NCI-H2196 (cell line): ENCODE data around the gene TSPAN4.

Experiments used
- DNase-seq: peaks from one replicate; lab custom pipeline; 2025; ENCODE audit not compliant: unreplicated experiment; lab: John Stamatoyannopoulos, UW

The TSPAN4 gene, protein sequence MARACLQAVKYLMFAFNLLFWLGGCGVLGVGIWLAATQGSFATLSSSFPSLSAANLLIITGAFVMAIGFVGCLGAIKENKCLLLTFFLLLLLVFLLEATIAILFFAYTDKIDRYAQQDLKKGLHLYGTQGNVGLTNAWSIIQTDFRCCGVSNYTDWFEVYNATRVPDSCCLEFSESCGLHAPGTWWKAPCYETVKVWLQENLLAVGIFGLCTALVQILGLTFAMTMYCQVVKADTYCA

DNA sequence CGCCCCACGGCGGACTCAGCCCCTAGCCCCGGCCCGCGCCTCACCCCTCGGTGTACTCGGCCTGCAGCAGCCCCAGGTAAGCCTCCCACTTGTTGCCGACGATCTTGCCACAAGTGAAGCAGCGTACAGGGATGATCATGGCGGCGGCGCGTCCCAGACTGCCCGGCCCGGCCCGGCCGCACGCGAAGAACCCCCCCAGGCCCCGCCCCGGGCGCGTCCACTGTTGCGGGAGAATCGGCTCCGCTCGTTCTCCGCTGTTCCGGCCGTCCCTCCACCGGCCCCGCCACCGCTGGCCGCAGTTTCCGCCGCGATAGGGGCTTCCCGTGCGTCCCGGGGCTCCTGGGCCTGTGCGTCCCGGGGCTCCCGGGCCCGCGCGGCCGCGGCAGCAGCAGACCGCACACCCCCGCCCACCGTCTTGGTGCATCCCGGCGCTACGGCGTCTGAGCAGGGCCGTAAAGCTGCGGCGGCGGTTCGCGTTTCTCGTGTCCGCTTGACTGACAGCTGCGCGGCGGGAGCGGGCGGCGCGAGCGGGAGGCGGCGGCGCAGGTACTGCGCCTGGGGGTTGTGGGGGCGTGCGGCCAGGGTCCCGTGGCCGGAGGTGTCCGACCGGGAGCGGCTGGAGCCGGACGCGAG lies at the start of gene TSPAN4, which contains the start of gene POLR2L:
TSS of gene TSPAN4 (plus strand) at position 483 of the 633 bp plus-strand sequence. CDS start 7,453 bp downstream, outside the sequence.
TSS of gene POLR2L (minus strand) at position 160 of the 633 bp plus-strand sequence. CDS start at position 139, 21 bp downstream.
- peak; percentile 87 for DNase-seq

DNA sequence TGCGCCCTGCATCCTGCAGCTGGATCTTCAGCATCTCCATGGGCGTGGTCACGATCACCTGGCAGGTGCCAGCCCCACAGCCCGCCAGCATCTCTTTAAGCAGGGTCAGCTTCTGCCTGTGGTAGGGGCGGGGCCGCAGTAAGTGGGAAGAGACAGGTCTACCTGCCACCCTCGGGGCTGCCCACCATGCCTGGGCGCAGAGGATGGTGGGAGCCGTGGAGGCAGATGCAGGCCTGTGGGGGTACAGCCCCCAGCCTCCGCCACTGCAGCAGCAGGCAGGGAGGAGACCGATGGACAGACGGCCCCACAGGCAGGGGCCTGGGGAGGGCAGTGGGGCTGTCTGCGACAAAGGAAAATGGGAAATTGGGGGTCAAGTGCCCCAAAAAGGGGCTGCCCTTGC lies 49.8 kb upstream of the TSPAN4 start:
- DNase-seq, result no peak

DNA sequence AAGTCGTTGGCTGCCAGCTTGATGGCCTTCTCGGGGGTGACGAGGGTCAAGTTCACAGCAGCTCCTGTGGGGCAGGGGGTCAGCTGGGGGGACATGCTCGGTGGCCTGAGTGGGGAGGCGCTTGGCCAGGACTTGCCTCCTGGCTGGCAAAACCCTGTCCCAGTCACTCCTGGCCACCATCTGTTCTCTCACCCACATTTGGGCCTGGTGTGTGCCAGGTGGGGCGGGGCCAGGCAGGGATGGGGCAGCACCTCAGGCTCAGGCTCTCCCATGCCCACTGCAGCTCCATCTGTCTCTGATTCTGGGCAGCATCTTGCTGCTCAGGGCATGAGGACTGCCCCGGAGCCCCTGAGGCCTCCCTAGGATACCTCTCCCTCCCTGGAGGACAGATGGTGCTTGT lies 49.1 kb upstream of the TSPAN4 start:
- no peak for DNase-seq

DNA sequence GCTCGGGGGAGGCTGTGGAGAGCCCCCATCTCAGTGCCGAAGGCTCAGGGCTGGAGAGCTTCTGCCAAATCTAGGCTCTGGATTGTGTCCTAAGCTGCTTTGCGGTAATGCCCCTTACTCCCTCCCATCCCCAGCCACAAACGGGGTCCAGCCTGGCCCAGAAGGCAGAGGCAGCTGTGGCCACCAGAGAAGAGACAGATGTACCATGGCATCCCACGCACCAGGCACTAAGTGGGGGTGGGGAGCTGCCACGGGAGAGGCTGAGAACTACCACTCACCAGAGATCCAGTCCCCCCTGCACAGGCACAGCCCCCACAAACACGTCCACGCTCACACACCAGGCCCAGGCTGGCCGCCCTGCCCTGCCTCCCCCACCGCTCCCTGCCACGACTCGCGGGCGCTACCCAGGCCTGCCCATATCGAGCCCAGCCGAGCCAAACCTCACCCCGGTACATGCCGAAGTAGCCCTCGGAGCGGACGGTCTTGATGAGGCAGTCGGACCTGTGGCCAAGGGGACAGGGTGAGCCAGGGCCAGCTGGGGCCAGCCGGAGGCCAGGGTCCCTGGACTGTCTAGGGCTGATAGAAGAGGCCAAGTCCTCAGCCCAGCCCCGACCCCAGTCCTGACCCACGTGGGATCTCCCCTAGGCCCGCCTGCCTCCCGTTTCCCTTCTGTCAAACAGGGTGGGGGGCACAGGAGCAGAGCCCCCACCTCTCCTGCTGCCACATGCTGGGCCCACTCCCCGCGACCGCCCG lies 48.5 kb upstream of the TSPAN4 start:
- no peak for DNase-seq

DNA sequence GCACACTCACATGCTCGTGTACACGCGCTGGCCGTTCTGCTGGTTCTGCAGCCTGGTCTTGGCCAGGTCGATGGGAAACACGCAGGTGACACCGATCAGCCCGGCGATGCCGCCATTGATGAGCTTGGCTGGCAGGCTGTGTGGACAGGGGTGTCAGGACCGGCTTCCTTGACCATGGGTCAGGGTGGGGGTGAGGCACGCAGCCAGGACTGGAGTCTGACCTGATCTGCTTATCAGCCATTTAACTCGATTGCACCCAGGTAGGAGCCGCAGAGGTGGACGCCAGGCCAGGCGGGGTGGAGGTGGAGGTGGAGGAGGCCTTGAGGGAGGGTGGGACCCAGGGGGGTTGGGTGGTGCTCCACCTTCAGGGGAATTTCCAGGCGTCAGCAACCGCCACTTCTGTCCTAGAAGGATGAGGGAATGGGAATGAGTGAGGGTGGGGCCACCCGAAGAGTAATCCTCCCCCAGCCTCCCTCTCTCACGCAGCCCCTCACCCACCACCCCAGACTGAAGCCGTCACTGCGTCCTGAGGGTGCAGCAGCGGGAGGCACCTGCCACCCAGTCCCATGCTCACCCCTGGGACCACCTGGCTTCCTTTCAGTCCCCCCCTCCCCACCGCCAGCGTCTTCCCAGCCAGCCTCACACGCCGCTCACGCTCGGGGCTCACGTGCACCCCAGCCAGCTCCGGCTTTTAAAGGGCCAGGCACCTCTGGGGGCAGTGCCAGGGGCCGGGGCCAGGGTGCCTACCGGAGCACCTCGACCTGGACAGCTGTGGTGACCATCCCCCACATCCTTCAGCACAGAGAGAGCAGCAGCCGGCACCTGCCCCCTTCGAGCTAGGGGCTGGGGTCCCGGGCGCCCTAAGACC lies 47.7 kb upstream of the TSPAN4 start:
- DNase-seq, result peak; percentile 47

DNA sequence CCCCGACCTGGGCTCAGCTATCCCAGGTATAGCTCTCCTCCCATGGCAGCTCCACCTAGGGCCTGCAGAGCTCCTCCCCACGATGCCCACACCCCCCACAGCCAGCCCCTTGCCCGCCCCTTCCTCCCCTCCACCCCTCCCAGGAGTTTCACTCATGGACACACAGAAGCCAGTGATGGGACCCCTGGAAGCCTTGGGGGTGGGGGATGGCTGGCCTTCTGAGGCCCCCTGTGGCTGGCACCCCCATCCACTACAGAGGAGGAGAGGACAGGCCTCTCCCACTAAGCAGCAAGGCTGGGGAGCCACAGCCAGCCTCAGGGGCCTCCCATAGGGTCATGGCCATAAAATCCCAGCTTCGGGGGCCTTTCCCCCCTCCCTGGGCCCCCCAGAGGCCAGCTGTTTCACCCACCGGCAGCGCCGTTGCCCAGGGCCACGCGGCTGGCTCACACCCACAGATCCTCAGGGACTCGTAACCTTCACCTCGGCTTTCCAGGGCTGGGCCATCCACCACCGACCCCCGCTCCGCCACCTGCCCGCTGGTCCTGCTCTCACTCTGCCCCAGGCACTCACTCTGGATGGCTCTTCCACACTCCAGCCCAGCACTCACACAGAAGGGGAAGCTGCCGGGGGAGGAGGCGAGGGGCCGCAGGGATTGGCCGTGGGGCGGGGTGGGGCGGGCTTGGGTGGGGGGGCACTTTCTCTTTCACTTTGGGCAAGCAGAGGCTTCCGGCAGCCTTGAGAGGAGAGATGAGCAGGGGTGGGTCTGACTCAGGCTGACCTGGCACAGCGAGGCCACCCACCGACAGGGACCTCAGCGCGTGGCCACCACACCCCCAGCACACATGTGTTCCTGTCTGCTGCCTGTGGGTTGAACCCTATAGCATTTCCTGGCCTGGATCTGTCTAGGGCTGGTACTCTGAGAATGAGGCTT lies 46.8 kb upstream of the TSPAN4 start:
- DNase-seq, result peak; percentile 75

DNA sequence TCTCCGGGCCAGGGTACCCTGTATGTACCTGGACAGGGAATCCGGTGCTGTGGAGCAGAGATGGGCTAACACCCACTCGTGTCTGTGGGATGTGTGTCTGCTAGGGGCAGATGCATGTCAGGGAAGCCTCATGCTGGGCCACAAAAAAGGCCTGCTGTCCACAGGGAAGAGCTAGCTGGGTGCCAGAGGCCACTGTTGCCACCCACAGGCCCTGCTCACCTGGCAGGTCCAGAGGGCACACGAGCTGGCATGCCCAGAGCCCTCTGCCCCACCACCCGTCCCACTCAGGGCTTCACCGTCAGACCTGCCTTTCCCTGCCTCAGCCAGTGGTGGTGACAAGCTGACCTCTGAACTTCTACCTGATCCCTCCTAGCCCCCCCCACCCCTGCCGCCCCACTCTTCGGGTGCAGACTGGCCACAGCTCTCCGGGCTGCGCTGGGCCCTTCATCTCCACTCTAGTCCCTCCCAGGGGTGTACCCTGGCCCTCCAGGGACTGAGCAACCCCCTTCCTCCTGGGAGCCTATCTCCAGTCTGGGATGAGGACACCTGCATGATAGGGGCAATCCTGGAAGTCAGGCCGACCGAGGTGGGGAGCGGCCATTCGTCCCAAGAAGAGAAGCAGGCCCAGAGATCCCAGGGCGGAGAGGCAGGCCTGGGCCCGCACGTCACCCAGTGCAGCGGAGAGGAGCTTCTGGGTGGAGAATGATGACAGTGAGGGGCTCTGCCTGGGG lies 45.9 kb upstream of the TSPAN4 start:
- DNase-seq, result no peak

DNA sequence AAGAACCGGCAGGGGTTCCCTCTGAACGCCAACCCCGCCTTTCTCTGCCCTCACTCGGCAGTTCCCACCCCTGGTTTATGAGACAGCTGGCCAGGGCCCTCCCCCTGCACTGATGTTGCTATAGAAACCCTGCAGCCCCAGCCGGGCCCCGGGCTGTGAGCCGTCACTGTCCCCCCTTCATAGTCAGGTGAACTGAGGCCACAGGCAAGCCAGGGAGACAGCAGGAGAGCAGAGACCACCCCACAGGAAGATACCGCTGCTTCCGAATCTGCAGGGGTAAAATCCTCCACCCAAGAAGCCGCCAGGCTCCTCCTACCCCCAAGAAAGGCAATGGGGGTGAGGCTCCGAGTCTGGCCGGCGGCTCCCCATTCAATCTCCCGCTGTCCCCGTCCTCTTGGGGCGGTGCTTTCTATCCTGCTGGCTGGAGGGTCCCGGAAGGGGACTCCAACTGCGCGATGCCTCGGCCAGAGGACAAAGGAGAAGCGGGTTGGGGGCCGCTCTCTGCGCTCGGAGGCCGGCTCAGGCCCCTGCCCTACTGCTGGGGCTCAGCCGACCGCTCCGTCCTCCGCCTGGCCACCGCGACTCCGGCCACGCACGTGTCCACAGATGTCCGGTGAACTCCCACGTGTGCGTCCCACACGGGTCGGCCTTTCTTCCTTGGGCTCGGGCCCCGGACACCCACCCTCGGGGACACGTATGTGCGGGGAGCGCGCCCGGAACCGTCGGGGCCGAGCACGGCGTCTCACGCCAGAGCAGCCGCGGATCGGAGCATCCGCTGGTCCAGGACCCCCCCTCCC lies 45.2 kb upstream of the TSPAN4 start:
- peak; percentile 81 for DNase-seq

DNA sequence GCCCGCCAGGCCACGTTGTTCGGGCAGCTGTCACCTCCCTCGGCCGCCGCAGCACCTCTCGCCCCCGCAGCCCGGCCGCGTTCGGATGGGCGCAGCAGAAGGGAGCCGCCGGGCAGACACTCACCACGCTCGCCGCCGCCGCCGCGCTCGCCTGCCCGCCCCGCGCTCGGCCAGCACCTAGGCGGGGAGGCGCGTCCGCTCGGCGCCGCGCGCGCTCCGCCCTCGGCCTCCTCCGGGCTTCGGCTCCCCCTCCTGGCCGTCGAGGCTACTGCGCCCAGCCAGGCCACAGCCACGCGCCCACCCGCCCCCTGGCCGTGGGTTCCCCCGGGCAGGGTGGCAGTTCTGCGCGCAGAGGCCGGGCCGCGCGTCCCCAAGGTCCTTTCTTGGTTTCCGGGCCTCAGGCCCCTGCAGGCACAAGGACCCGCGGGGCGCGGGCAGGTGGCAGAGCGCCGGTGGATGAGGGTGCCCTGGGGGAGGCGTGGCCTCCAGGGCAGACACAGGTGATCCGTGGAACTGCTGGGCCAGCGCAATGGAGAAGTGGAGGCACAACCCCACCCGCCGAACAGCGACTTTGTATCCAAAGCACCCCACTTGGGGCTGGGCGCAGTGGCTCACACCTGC lies 44.4 kb upstream of the TSPAN4 start, which contains the start of gene SLC25A22:
TSS of gene SLC25A22 (minus strand) at position 189 of the 621 bp plus-strand sequence. CDS start 3,275 bp downstream, outside the sequence.
- peak; percentile 90 for DNase-seq

DNA sequence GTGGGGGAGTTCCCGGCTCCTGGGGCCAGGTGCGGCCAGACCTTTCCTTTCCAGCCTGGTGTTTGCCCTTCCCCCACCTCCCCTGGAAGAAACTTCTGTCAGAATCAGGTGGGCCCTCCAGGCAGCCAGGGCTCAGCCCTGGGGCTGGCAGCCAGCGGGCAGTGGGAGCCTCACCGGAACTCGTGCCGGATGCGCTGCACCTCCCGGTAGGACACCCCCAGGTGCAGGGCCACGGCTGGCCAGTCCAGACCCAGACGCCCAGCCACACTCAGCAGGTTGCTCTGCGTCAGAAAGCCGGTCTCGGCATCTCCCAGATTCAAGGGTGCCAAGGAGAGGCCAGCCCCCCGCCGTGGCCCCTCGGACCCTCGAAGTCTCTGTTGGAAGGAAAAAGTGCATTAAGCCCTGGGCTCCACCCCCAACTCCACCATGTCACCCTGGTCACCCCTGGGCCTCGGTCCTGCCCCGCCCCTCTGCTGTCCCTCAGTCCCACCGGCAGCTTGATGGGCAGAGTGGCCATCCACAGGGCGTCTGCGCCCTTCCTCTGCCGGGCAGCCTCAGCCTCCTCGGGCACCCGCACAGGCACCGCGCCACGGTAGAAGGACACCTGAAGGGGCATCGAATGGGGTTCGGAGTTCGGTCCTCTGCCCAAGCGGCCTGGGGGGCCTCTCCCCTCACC lies 42.9 kb upstream of the TSPAN4 start:
- no peak for DNase-seq

DNA sequence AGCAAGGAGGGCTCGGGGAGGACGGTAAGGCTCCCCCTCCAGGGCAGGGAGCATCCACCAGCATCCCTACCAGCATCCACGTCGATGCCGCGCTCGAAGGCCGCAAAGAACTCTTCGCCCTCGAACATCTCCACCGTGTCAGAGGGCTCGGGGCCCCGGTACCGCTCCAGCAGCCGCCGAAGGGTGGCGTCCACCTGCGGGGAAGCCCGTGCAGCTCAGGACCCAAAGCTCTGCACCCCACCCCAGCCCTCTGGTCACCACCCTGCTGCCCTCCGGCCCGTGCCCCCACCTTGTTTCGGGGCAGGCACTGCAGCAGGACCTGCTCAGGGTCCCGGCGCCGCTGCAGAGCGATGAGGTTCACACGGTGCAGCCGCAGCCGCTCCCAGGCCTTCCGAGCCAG lies 42.2 kb upstream of the TSPAN4 start:
- DNase-seq, result no peak

DNA sequence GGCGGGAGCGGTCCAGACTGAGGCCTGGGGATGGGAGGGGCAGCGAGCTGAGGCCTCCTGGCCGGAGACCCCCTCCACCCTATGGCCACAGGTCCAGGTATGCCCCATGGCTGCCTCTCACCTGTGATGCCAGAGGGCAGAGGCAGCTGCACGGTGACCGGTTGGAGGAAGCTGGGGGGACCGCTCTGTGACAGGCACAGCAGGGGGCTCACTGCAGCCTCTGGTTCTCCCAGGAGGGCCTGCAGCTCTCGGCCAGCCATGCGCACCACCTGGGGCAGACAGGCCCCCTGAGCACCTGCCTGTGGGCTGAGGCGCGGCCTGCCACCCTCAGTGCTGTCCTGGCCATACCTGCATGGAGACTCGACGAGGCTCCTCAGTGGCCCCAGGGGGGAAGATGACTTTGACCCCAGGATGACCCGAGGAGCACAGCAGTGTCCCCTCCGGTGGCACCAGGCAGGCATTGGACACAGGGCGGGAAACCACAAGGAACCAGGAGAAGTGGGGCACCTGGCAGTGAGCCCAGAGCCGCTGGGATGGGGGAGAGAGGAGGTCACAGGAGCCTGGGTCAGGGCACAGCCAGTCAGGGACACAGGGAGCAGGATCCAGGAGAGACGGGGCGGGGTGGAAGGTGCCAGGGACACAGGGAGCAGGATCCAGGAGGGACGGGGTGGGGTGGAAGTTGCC lies 41.4 kb upstream of the TSPAN4 start:
- no peak for DNase-seq

DNA sequence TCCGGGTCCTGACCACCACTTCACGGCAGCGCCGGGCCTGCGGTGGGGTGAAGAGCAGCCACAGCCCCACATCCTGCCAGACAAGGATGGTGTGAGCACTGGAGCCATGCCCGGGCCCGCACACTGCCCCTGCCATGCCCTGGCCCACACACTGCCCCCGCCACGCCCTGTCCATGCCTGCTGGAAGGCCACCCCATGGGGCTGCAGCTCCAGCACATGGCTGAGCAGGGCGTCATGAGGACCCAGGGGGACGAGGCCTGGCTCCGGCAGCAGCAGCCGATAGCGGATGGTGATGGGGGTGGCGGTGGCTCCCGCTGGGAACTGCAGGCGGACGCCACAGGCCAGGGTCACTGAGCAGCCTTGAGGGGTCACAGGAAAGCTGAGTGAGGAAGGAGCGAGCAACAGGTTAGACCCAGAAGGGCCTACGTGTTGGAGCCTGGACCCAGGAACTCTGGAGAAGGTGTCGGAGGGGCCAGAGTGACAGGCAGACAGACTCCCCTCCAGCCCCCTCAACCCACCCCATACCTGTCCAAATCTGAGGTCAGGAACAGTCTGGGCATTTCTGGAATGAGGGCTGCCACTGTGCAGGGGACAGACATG lies 40.5 kb upstream of the TSPAN4 start:
- no peak for DNase-seq

DNA sequence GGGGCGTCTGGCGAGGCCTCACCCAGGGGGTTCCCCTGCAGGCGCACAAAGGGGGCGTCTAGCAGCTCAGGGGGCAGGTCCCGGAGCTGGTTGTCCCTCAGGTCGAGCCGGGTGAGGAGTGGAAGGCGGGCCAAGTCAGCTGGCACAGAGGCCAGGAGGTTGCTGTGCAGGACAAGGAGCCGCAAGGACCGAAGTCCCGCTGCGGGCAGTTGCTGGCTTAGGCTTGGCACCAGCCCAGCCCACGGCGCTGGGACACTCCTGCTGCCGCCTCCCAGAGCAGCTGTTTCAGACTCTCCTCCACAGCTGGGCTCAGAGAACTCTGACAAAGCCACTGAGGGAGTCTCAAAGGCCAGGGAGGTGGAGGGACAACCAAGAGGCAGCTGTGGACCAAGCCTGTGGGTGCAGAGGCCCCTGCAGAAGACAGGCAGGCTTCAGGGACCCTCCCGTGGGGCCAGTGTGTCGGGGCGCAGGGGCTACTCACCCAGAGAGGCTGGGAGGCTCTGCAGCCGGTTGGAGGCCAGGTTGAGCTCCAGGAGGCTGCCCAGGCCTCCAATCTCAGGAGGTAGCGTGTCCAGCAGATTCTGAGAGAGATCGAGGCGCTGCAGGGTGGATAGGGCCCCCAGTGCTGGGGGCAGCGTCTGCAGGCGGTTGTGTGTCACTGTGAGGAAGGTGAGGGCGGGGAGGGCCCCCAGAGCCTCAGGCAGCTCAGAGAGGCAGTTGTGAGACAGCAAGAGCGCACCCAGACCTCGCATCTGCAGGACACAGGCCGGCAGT lies 39.8 kb upstream of the TSPAN4 start:
- DNase-seq, result peak; percentile 11

DNA sequence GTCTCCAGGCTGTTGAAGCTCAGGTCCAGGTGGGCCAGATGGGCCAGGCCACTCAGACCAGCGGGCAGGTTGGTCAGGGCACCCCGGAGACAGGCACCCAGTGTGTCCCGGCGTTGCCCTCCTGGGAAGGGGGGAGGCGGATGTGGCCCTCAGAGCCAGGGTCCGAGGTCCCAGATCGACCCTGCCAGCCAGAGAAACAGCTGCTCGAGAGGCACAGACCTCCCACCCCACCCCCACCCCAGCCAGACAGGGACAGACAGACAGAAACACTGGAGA lies 39.2 kb upstream of the TSPAN4 start:
- no peak for DNase-seq
